ENCODE results near the gene PLXNA2.

Gene PLXNA2

GRCh38 chr1:208136459-208137182, 107.6 kb downstream of the PLXNA2 start:
- no peak for DNase-seq (ENCODE audit: low spot score)

GRCh38 chr1:208135354-208135753, 108.8 kb downstream of the PLXNA2 start:
- DNase-seq (ENCODE audit: low spot score), result no peak

DNA sequence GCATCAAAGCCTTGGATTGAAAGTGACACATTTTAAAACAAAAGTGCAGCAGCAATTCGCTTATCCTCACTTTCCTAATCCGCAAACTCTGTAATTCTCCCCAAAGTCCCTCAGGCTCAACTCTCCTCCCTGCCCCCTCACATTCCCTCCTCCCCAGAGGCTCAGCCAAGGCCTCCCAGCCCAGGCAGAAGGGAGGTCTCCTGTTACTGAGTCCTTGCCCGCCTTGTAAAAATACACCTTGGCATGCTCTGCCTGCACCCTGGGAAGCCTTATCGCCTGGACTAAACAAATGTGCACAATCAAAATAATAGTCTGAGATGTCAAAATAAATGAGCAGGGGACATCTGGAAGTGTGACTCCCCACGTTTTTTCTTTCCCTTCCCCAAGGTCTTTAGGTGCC, 109.7 kb downstream of the PLXNA2 start:
- DNase-seq (ENCODE audit: low spot score), result no peak

GRCh38 chr1:208133355-208133754, 110.8 kb downstream of the PLXNA2 start:
- DNase-seq (ENCODE audit: low spot score), result no peak

- peak; percentile 75 for DNase-seq (ENCODE audit: low spot score)
Measured at GRCh38 chr1:208132287-208132882, 111.8 kb downstream of the PLXNA2 start.

DNA sequence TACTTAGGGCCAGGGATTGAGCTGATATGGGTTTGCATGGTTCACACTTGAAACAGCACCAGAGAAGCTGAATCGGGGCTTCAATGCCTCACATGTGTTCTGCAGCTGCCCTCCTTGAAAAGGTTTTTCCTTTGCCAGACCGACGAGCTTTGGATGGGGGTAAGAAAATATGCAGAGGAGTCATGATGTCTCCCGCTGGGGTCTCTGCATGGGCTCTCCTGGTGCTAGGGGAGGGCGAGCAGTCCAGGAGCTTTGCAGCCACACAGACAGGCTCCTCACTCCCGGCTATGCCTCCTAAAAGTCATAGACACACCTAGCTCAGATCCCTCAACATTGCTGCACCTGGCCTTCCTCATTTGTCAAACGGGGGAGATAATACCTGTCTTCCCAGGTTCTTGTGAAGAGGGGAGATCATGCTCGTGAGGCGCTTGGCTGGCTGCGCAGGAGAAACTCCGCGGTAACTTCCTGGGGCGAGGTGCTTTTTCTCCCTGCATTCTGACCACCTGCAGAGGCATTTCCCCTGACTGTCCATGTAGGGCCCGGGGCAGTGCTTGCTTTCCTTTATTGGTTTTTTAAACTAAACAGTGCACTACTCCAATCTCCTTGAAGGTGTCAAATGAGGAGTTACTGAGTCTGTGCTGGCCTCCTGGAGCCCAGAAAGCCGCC, 112.4 kb downstream of the PLXNA2 start:
- DNase-seq (ENCODE audit: low spot score), result no peak

DNA sequence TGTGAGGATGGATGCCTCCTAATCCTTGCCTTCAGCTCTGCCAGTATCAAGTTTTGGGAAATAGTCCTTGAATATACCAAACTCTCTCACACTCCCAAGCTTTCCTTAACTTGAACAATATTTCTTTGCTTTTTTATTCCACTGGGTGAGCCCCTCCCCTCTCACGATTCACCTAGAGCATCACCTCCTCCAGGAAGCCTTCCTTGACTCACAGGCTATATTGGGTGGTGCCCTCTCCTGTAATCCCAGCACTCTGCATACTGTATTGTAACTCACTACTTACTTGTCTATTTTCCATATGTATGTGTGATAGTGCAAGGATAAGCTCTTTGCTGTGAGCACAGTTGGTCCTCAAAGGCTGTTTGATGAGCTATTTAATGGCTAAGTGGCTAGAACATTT, 114.7 kb downstream of the PLXNA2 start:
- DNase-seq (ENCODE audit: low spot score), result no peak

DNA sequence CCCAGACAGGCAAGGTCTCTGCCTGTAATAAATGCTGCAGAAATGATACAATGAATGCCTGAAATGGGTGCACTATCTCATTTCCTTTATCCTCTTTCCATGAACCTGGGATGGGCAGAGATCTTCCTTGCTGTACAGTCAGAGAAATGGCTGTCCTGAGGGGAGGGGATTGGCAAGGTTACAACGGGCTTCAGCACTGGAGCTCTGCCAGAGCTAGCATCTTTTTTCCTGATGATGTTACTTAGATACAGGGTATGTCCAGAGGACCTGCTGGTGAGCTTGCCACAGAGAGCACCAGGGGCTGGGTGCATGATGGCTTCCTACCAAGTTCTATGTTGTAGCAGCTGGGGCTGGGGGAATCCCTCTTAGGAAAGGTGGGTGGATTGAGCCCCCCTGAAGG, 115.1 kb downstream of the PLXNA2 start:
- DNase-seq (ENCODE audit: low spot score), result no peak

DNA sequence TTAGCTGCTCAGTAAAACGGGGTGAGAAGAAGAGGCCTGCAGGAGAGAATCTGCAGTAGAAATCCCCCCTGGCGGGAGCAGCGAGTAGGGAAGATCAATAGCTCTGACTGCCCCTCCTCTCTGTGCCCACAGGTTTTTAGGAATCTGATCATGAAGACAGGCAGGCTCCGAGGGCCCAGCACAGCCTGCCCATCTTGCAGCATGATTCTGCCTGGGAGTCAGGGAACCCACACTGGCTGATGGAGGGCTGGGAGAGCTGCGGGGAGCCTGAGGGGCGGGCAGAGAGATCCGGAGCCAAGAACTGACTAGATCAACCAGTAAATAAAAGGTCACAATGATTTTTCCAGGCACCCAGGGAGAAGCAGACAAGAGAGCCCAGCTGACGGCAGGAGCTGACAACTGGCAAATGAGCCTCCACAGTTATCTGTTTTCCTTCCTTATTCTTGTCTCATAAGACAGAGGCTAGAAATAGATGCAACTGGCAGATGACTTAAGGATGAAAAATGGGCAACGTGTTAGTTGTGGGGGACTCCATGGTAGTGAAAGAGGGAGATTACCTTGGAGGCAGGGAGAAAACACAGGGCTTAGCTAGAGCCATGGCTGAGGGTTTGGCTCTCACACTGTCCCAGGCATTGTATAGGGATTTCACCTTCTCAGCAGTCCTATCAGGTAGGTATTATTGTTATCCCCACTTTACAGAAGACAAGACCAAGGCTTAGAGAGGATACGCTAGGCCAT, 116.2 kb downstream of the PLXNA2 start:
- no peak for DNase-seq (ENCODE audit: low spot score)

- no peak for DNase-seq (ENCODE audit: low spot score)
Measured at GRCh38 chr1:208127284-208127683, 116.9 kb downstream of the PLXNA2 start.

GRCh38 chr1:208126108-208126507, 118.1 kb downstream of the PLXNA2 start:
- DNase-seq (ENCODE audit: low spot score), result no peak

DNA sequence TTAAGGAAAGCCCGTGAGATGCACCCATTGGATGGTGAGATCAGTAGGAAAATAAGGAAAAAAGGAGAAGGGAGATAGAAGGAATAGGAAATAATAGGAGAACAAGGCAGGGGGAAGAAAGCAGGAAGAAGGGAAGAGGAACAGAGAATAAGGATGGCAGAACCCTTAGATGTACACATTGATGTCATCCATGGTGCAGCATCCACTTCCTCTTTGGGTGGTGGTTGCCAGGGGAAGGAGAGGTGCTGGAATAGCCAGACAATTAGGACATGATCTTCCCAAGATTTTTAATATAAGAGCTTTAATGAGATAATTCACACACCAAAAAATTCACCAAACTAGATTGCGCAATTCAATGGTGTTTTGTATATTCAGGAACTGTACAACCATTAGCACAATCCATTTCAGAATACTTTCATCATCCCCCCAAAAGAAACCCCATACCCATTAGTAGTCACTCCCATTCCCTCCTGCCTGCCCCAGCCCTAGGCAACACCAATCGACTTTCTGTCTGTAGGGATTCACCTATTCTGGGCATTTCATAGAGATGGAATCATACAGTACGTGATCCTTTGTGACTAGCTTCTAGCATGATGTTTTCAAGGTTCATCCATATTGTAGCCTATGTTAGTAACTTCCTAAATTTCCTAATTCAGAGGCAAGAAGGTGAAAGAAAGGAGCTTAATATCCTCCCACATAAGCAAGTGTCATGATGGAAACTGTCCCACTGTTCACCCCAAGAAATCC, 121.4 kb downstream of the PLXNA2 start:
- DNase-seq (ENCODE audit: low spot score), result no peak

DNA sequence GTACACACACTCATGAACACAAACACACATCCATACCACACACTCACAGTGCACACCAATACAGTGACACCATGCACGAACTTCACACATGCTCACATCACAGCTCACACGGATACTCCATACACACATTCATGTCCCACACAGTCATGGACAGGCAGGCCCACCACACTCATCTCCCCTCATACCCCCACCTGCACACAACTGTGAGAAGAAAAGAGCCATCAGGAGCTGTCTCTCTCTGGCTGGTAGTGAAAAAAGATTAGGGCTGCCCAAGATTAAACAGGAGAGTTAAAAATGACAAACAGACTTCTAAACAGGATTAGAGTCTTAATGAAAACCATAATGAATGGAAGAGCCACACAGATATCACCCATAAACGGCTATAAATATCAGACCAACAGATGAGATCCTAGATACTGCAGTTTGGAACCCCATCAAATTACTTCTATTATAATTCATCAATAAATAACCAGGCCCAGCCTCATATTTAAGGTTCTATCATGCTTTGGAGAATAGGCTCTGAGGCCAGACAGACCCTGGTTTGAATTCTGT, 122.3 kb downstream of the PLXNA2 start:
- DNase-seq (ENCODE audit: low spot score), result no peak

DNA sequence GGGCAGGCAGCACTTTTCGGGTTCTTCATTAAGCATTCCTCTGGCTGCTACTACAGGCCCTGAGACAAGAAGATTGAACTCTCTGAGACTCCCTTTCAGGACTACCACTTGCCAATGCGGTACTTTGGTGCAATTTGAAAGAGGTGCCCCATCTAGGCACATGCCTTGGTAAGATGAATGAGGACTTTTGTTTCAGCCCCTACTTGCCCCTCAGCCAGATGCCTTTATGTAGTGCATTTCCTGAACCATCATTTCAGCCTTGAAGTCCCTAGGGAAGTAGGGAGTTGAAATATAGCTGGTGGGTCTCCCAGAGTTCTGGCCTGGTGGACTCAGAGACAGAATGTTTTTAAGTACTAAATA, 123.8 kb downstream of the PLXNA2 start:
- no peak for DNase-seq (ENCODE audit: low spot score)

- no peak for DNase-seq (ENCODE audit: low spot score)
Measured at GRCh38 chr1:208118841-208119606, 125.2 kb downstream of the PLXNA2 start.

- no peak for DNase-seq (ENCODE audit: low spot score)
Measured at GRCh38 chr1:208118306-208118705, 125.9 kb downstream of the PLXNA2 start.

GRCh38 chr1:208117826-208118225, 126.4 kb downstream of the PLXNA2 start:
- no peak for DNase-seq (ENCODE audit: low spot score)

- no peak for DNase-seq (ENCODE audit: low spot score)
Measured at GRCh38 chr1:208117409-208117808, 126.8 kb downstream of the PLXNA2 start.

GRCh38 chr1:208115924-208116640, 128.1 kb downstream of the PLXNA2 start:
- no peak for DNase-seq (ENCODE audit: low spot score)

DNA sequence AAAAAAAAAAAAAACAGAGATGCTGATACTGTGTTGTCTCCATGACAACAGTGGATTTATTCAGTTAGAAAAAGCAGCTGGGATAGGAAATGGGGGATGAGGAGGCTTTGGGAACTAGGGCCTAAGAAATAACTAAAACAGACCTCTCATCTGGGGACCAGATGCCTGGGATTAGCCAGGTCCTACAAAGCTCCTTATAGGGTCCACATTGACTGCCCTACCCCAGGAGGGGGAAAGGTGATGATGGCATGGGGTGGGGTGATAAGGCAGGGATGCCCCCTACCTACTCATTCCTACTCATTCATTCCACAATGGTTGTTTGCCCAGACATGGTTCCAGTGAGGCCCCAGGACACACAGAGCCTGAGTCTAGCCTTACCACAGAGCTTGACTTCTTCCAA, 131.2 kb downstream of the PLXNA2 start:
- no peak for DNase-seq (ENCODE audit: low spot score)
